WI38 (cell line): ENCODE data around the gene APOL3.
"Not testable (repeated sequence)": the region's sequence is repeated elsewhere in the genome, so short reads cannot be mapped to it uniquely, and the experiment has no call there.

Experiments
- H3K4me3 ChIP-seq: 2 replicates; pipeline ENCODE4 v1.5.1; 2011; ENCODE audit warnings: low read depth, mild to moderate bottlenecking, control low read depth, low read length
- TF ChIP-seq, protein P1 (sequence below): IDR thresholded peaks from 2 replicates; pipeline ENCODE4 v1.5.1; 2012; ENCODE audit warnings: low read depth, mild to moderate bottlenecking, control low read depth, low read length

Gene APOL3

DNA sequence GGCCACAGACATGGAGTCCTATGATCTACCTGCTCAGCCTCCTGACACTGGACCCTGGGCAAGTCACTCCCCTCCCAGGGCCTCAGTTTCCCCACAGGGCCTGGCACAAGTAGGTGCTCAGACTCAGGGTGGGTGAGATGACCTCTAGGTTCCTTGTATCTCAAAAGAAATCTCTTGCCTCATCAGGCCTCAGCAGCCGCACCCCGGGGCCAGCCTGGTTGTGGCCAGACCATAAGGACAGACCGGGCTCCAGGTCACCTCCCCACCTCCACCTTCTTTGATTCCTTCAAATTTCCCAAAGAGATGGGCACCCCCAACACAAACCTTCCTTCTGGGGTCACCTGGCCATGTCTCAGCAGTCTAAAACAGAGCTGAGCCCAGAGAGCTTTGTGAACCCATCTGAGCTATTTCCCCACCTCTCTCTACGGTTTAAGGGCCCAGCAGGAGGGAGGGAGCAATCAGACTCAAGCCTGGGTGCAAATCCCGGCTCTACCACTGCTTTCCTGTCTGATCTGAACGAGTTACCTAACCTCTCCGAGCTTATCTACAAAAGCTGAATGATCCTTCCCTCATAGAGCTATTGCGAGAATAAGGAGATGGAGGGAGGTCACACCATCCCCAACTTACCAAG is 43.6 kb upstream of the APOL3 start:
- TF ChIP-seq, protein P1, sequence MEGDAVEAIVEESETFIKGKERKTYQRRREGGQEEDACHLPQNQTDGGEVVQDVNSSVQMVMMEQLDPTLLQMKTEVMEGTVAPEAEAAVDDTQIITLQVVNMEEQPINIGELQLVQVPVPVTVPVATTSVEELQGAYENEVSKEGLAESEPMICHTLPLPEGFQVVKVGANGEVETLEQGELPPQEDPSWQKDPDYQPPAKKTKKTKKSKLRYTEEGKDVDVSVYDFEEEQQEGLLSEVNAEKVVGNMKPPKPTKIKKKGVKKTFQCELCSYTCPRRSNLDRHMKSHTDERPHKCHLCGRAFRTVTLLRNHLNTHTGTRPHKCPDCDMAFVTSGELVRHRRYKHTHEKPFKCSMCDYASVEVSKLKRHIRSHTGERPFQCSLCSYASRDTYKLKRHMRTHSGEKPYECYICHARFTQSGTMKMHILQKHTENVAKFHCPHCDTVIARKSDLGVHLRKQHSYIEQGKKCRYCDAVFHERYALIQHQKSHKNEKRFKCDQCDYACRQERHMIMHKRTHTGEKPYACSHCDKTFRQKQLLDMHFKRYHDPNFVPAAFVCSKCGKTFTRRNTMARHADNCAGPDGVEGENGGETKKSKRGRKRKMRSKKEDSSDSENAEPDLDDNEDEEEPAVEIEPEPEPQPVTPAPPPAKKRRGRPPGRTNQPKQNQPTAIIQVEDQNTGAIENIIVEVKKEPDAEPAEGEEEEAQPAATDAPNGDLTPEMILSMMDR = no peak
- H3K4me3 ChIP-seq = no peak overlapping the region

DNA sequence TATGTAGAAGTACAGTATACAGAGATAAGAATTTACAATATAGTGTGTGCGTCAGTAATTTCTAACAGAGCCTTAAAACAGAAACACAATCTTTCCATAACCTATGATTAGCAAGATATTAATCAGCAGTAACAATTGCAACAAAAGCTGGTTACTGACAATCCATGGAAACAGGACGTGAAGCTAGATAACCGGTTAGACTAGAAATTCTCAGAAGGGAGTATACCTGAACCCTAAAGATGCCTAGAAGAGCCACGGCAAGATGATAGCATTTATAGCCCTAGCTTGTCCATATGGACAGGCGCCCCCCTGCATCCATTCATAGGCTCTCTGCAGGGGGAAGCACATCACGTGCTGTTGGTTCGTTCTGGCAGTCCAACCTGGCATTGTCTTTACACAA is 42.9 kb upstream of the APOL3 start:
- not testable (repeated sequence) for H3K4me3 ChIP-seq

DNA sequence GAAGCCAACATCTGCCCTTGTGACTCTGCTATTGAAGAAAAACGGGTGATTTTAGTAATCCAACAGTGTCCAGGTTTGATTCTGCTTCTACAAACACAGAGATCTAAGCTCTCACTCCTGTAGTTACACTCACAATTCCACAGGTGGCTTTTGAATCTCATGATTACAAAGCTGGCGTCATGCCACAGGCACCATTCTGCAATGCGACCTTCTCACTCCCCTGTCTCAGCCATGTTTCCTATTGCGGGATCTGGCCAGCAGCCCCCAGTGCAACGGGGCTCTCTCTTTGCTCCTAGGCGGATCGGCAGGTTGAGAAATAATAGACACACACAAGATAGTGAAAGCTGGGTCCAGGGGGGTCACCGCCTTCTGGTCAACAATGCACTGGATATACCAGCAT is 42.4 kb upstream of the APOL3 start:
- H3K4me3 ChIP-seq = not testable (repeated sequence)

DNA sequence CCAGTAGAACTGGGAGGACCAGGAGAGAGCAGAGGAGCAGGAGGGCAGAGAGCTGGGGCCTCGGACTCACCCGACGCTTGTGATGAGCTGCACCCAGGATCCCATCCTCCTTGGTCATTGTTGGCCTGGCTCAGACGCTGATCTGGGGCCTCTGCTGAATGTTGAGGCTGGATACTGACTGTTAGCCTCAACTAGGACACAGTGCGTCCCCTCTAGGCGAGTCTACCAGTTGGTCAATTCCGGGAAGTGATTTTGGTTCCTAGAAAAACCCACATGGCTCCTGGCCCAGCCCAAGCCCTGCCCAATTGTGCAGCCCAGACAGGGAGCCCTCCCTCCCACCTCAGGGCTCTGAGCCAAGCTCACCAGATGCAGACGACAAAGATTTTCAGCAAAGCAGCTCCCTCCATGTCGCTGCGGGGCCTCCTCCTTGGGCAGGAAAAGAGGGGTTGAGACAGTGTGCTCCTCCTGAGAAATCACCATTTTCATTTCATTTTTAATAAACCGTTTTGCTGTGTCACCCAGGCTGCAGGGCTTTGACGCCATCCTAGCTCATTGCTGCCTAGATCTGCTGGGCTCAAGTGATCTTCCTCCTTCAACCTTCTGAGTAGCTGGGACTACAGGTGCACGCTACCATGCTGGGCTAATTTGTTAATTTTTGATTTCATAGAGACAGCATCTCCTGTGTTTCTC is 41.2 kb upstream of the APOL3 start, which contains the start of gene APOL4:
Gene APOL4 (minus strand): TSS at position 180 of the 690 bp plus-strand sequence. CDS start 75 bp downstream, at position 105.
- no peak within 1 kb of the TSS for H3K4me3 ChIP-seq
- TF ChIP-seq, protein P1 = no peak

DNA sequence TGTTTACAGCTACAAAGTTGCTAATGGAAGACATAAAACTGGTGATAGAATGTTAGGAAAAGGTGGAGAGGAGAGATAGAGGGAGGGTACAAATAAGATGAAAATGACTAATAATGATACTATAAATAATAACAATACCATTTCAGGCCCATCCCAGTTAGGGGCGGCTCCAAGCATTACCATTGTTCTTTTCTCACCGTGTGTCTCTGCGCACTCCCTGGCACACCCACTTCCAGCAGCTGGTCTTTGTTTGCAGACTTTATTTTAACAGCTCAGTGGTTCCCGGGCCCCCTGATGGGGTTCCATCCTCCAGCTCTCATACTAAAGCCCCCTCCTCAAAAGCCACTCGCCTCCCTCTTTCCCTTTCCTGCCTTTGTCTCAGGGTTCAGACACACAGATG is 40.5 kb upstream of the APOL3 start:
- H3K4me3 ChIP-seq = not testable (repeated sequence)

DNA sequence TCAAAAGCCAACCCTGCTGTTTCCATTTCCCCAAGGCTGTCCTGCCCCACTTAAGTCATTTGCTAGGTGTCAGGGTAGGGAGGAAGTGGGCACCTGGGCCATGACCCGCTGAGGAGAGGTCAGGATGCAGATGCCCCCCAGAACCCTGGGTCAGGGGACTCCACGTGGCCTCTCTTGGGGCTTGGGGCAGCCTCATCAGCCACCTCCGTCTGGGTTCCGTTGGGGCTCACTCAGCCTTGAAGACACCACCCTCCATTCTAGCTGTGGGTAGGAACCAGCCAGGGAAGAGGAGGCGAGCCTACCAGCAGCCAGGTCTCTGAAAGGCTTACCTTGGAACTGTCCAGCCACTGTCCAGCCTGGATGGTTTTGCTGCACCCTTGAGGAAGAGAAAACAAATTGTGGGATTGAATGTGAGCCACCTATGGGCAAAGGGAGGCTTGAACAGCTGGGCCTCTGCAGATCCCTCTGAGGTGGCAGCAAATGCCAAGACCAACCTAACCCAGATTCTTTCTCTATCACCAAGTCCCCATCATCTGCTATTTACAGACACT is 38.5 kb upstream of the APOL3 start:
- TF ChIP-seq, protein P1 = no peak
- H3K4me3 ChIP-seq = no peak overlapping the region

DNA sequence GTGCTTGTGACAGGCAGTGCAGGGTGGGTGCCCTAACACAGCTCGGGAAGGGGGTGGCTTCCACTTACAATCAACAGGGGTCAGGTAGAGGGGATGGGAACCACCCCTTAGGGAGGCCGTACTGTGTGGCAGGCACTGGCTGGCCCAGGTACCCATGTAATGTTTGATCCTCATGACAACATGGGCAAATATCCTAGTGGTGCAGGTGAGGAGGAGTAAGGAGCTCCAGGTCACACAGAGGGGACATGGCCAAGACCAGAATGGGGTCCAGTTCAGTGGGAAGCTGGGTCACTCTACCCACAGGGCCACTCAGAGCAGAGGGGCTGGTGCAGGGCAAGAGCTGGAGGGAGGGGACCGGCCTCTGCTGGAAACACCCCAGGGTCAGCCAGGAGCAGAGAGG is 38.0 kb upstream of the APOL3 start:
- TF ChIP-seq, protein P1 = no peak
- H3K4me3 ChIP-seq = no peak overlapping the region

DNA sequence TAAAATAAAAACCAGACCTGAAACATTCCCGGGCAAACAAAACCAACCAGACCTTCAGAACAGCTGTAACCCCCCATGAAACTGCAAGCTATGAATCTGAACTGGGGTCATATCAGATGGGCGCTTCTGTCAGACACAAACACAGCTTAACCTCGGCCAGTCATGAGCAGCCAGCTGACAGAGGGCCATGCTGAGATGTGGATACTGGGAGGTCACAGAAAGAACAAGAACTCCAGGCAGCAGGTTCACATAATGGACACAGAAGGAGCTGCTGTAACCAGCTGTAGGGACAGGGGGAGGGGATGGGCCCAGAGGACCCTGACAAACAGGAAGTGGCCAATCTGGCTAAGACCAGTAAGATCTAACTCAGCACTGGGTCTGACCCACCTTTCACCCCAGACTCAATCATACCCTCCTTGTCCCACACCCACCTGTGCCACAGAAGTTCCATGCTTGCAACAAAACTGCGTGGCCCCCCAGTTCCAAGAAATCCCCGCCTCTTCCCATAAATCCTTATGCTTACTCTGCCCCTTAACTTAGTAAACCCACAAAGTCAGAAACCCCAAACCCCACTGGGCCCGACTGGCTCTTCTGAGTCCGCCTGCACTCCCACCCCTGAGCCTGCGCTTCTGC is 37.1 kb upstream of the APOL3 start:
- TF ChIP-seq, protein P1 = no peak
- no peak overlapping the region for H3K4me3 ChIP-seq
